ENCODE data around the gene RPL35.
"Not testable (repeated sequence)": the region's sequence is repeated elsewhere in the genome, so short reads cannot be mapped to it uniquely, and the experiment has no call there.

Gene RPL35

GRCh38 chr9:124852121-124852828 lies 9.5 kb downstream of the RPL35 start:
- no peak for DNase-seq

GRCh38 chr9:124849801-124850200 lies 12.0 kb downstream of the RPL35 start:
- no peak for DNase-seq

- no peak for DNase-seq
Observed at GRCh38 chr9:124846969-124847368, 14.8 kb downstream of the RPL35 start.

GRCh38 chr9:124846467-124846866 lies 15.3 kb downstream of the RPL35 start:
- DNase-seq: not testable (repeated sequence)

GRCh38 chr9:124844291-124844690 lies 17.5 kb downstream of the RPL35 start:
- DNase-seq: no peak

GRCh38 chr9:124843456-124844034 lies 18.2 kb downstream of the RPL35 start:
- no peak for DNase-seq

- no peak for DNase-seq
Observed at GRCh38 chr9:124841075-124841821, 20.5 kb downstream of the RPL35 start.

- no peak for DNase-seq
Observed at GRCh38 chr9:124840300-124840833, 21.4 kb downstream of the RPL35 start.

- no peak for DNase-seq
Observed at GRCh38 chr9:124839612-124840299, 22.0 kb downstream of the RPL35 start.

- DNase-seq: not testable (repeated sequence)
Observed at GRCh38 chr9:124838567-124839275, 23.0 kb downstream of the RPL35 start.

- DNase-seq: not testable (repeated sequence)
Observed at GRCh38 chr9:124838132-124838531, 23.6 kb downstream of the RPL35 start.

- no peak for DNase-seq
Observed at GRCh38 chr9:124835026-124835557, 26.7 kb downstream of the RPL35 start.

- no peak for DNase-seq
Observed at GRCh38 chr9:124834591-124834990, 27.2 kb downstream of the RPL35 start.

GRCh38 chr9:124831642-124832364 lies 30.0 kb downstream of the RPL35 start:
- no peak for DNase-seq

GRCh38 chr9:124830593-124830992 lies 31.2 kb downstream of the RPL35 start:
- DNase-seq: no peak

- DNase-seq: no peak
Observed at GRCh38 chr9:124829334-124829669, 32.5 kb downstream of the RPL35 start.

- DNase-seq: no peak
Observed at GRCh38 chr9:124828489-124829333, 33.0 kb downstream of the RPL35 start.

- DNase-seq: no peak
Observed at GRCh38 chr9:124820698-124821623, 40.8 kb downstream of the RPL35 start.

All from CD4-positive, alpha-beta T cell treated with Interleukin-1 beta for 1 hour (primary cell).